BLaER1 treated with 17β-estradiol and CSF1 and Interleukin-3, amounts not matched to agents 10 nM and 100 nM (cell line): ENCODE data around the gene DAB2IP.

Experiments
- H3K27ac ChIP-seq, 11 experiments: shearing (Covaris generic); formaldehyde crosslinking; 2 replicates each; pipeline ENCODE4 v1.8.1; 2022
- H3K27me3 ChIP-seq, 11 experiments: shearing (Covaris generic); formaldehyde crosslinking; 2 replicates each; pipeline ENCODE4 v1.8.1; 2022
- H3K36me3 ChIP-seq, 11 experiments: shearing (Covaris generic); formaldehyde crosslinking; 2 replicates each; pipeline ENCODE4 v1.8.1; 2022
- H3K4me1 ChIP-seq, 10 experiments: shearing (Covaris generic); formaldehyde crosslinking; 2 replicates each; pipeline ENCODE4 v1.8.1; 2022
- H3K4me2 ChIP-seq, 11 experiments: shearing (Covaris generic); formaldehyde crosslinking; 2 replicates each; pipeline ENCODE4 v1.8.1; 2022
- H3K4me3 ChIP-seq, 10 experiments: shearing (Covaris generic); formaldehyde crosslinking; 2 replicates each; pipeline ENCODE4 v1.8.1; 2022
- H3K9ac ChIP-seq, 11 experiments: shearing (Covaris generic); formaldehyde crosslinking; 2 replicates each; pipeline ENCODE4 v1.8.1; 2022
- H3K9me3 ChIP-seq, 11 experiments: shearing (Covaris generic); formaldehyde crosslinking; replicated peaks in 1 of 11; 2 replicates each; pipeline ENCODE4 v1.8.1; 2022
- H4K20me1 ChIP-seq, 11 experiments: shearing (Covaris generic); formaldehyde crosslinking; 2 replicates each; pipeline ENCODE4 v1.8.1; 2022
- Cebpa-rat ChIP-seq, 11 experiments: shearing (Covaris generic); IDR thresholded peaks; 2 replicates each; pipeline ENCODE4 v1.8.1; 2022

DAB2IP gene

GRCh38 chr9:121773286-121773953 lies 122.0 kb downstream of the DAB2IP start:
- peak overlapping the region in 8 of 11 experiments; percentile 57 to 96 (median 79); a peak in 17 of 22 replicates for H3K4me2 ChIP-seq
- TF ChIP-seq Cebpa-rat (IDR thresholded peaks at IDR 0.05) = no peak
- H3K4me1 ChIP-seq = peaks cover 0 to 27% (median 24%) of the 10 kb centered on the region in 10 experiments; a peak in 17 of 20 replicates
- H3K9ac ChIP-seq = peak overlapping the region in 4 of 11 experiments; percentile 15 to 63 (median 46); a peak in 3 of 22 replicates
- peaks cover 20 to 76% (median 60%) of the 10 kb centered on the region in 11 experiments for H3K36me3 ChIP-seq
- H3K9me3 ChIP-seq = peaks cover 7 to 17% (median 9%) of the 10 kb centered on the region in 11 experiments
- no peak overlapping the region for H3K4me3 ChIP-seq
- H3K27ac ChIP-seq = peak overlapping the region in 3 of 11 experiments; percentile 58 to 73 (median 64); a peak in 3 of 22 replicates
- no peaks in the 10 kb centered on the region for H3K27me3 ChIP-seq
- H4K20me1 ChIP-seq = peaks cover 0 to 28% (median 0%) of the 10 kb centered on the region in 11 experiments; a peak in 4 of 22 replicates

- peaks cover 16 to 72% (median 58%) of the 10 kb centered on the region in 11 experiments for H3K36me3 ChIP-seq
- peaks cover 0 to 26% (median 0%) of the 10 kb centered on the region in 11 experiments; a peak in 4 of 22 replicates for H4K20me1 ChIP-seq
- H3K27me3 ChIP-seq = no peaks in the 10 kb centered on the region
- H3K4me3 ChIP-seq = no peak overlapping the region; a peak in 1 of 20 replicates
- peaks cover 0 to 27% (median 24%) of the 10 kb centered on the region in 10 experiments; a peak in 17 of 20 replicates for H3K4me1 ChIP-seq
- no peak for TF ChIP-seq Cebpa-rat (IDR thresholded peaks at IDR 0.05)
- peak overlapping the region in 6 of 11 experiments; percentile 1 to 73 (median 55); a peak in 10 of 22 replicates for H3K27ac ChIP-seq
- peak overlapping the region in 7 of 11 experiments; percentile 1 to 64 (median 40); a peak in 9 of 22 replicates for H3K9ac ChIP-seq
- peaks cover 10 to 24% (median 13%) of the 10 kb centered on the region in 11 experiments for H3K9me3 ChIP-seq
- H3K4me2 ChIP-seq = peak overlapping the region in 10 of 11 experiments; percentile 10 to 96 (median 74); a peak in 20 of 22 replicates
Measured at GRCh38 chr9:121773954-121774714, 122.7 kb downstream of the DAB2IP start.

- Histone ChIP-seq H4K20me1 (peaks cover 0 to 18% (median 0%) of the 10 kb centered on the region in 11 experiments; a peak in 4 of 22 replicates), H3K27me3 (no peaks in the 10 kb centered on the region), H3K4me1 (peaks cover 0 to 34% (median 27%) of the 10 kb centered on the region in 10 experiments; a peak in 17 of 20 replicates), H3K9me3 (peaks cover 10 to 24% (median 13%) of the 10 kb centered on the region in 11 experiments), H3K36me3 (peaks cover 16 to 70% (median 54%) of the 10 kb centered on the region in 11 experiments), H3K27ac (peak overlapping the region in 6 of 11 experiments; percentile 1 to 73 (median 55); a peak in 10 of 22 replicates), H3K4me2 (peak overlapping the region in 10 of 11 experiments; percentile 10 to 96 (median 74); a peak in 20 of 22 replicates), H3K4me3 (no peak overlapping the region; a peak in 1 of 20 replicates), H3K9ac (peak overlapping the region in 6 of 11 experiments; percentile 1 to 64 (median 46); a peak in 11 of 22 replicates)
- TF ChIP-seq Cebpa-rat (IDR thresholded peaks at IDR 0.05) = no peak
Measured at GRCh38 chr9:121774715-121775613, 123.5 kb downstream of the DAB2IP start.

- 0 out of 22 replicates have a peak overlapping the region, but pooled peaks of 1 of the 11 experiments have one; percentile 64 for H3K9ac ChIP-seq
- TF ChIP-seq Cebpa-rat (IDR thresholded peaks at IDR 0.05) = no peak
Measured at GRCh38 chr9:121776001-121776738, 124.7 kb downstream of the DAB2IP start.

GRCh38 chr9:121776739-121777637 lies 125.6 kb downstream of the DAB2IP start:
- Histone ChIP-seq H4K20me1 (peaks cover 0 to 16% (median 0%) of the 10 kb centered on the region in 11 experiments; a peak in 3 of 22 replicates), H3K27me3 (no peaks in the 10 kb centered on the region), H3K27ac (no peak overlapping the region), H3K9me3 (peaks cover 10 to 24% (median 13%) of the 10 kb centered on the region in 11 experiments), H3K4me2 (no peak overlapping the region), H3K4me3 (no peak overlapping the region), H3K36me3 (peaks cover 16 to 78% (median 52%) of the 10 kb centered on the region in 11 experiments), H3K9ac (no peak overlapping the region), H3K4me1 (peaks cover 0 to 54% (median 46%) of the 10 kb centered on the region in 10 experiments; a peak in 17 of 20 replicates)
- TF ChIP-seq Cebpa-rat (IDR thresholded peaks at IDR 0.05) = no peak

More at GRCh38 chr9:121776001-121776738, 124.7 kb downstream of the DAB2IP start:
- Histone ChIP-seq H4K20me1 (peaks cover 0 to 16% (median 0%) of the 10 kb centered on the region in 11 experiments; a peak in 3 of 22 replicates), H3K27me3 (no peaks in the 10 kb centered on the region), H3K4me3 (no peak overlapping the region), H3K27ac (no peak overlapping the region; a peak in 1 of 22 replicates), H3K36me3 (peaks cover 16 to 73% (median 46%) of the 10 kb centered on the region in 11 experiments), H3K4me2 (no peak overlapping the region; a peak in 1 of 22 replicates), H3K4me1 (peaks cover 0 to 46% (median 38%) of the 10 kb centered on the region in 10 experiments; a peak in 17 of 20 replicates), H3K9me3 (peaks cover 10 to 24% (median 13%) of the 10 kb centered on the region in 11 experiments)

- H3K4me2 ChIP-seq = no peak overlapping the region
- no peak overlapping the region for H3K4me3 ChIP-seq
- H3K27ac ChIP-seq = no peak overlapping the region
- peaks cover 6 to 66% (median 58%) of the 10 kb centered on the region in 10 experiments for H3K4me1 ChIP-seq
- H3K27me3 ChIP-seq = no peaks in the 10 kb centered on the region
- peaks cover 0 to 15% (median 0%) of the 10 kb centered on the region in 11 experiments; a peak in 4 of 22 replicates for H4K20me1 ChIP-seq
- no peak overlapping the region for H3K9ac ChIP-seq
- no peak for TF ChIP-seq Cebpa-rat (IDR thresholded peaks at IDR 0.05)
- H3K9me3 ChIP-seq = peaks cover 10 to 24% (median 13%) of the 10 kb centered on the region in 11 experiments
- H3K36me3 ChIP-seq = peaks cover 16 to 73% (median 49%) of the 10 kb centered on the region in 11 experiments
Measured at GRCh38 chr9:121778252-121779225, 127.1 kb downstream of the DAB2IP start.
